ENCODE measurements around the gene VASH1.
"Not testable (repeated sequence)": the region's sequence is repeated elsewhere in the genome, so short reads cannot be mapped to it uniquely, and the experiment has no call there.

Gene VASH1

GRCh38 chr14:76761136-76761959, at the start of gene VASH1:
Gene VASH1, plus strand, starts transcription at chr14:76761468. Its CDS starts 1,354 bp downstream, at chr14:76762822.
- peak; percentile 61 for DNase-seq

- DNase-seq: no peak
Measured at GRCh38 chr14:76713121-76713520, 48.1 kb upstream of the VASH1 start.

GRCh38 chr14:76714470-76714869, 46.8 kb upstream of the VASH1 start:
- no peak for DNase-seq

GRCh38 chr14:76715101-76715500, 46.2 kb upstream of the VASH1 start:
- peak; percentile 7 for DNase-seq

- peak; percentile 98 for DNase-seq
Measured at GRCh38 chr14:76715511-76716081, 45.7 kb upstream of the VASH1 start.

GRCh38 chr14:76716285-76716684, 45.0 kb upstream of the VASH1 start:
- peak; percentile 62 for DNase-seq

GRCh38 chr14:76717508-76718290, 43.6 kb upstream of the VASH1 start:
- peak; percentile 5 for DNase-seq

GRCh38 chr14:76718306-76719040, 42.8 kb upstream of the VASH1 start:
- no peak for DNase-seq

GRCh38 chr14:76719666-76720065, 41.6 kb upstream of the VASH1 start:
- DNase-seq: no peak

- DNase-seq: peak; percentile 56
Measured at GRCh38 chr14:76720382-76720813, 40.9 kb upstream of the VASH1 start.

GRCh38 chr14:76721506-76721905, 39.8 kb upstream of the VASH1 start:
- not testable (repeated sequence) for DNase-seq

GRCh38 chr14:76724651-76725550, 36.4 kb upstream of the VASH1 start:
- DNase-seq: peak; percentile 46

- no peak for DNase-seq
Measured at GRCh38 chr14:76726551-76726970, 34.7 kb upstream of the VASH1 start.

GRCh38 chr14:76727384-76727783, 33.9 kb upstream of the VASH1 start:
- DNase-seq: no peak

- no peak for DNase-seq
Measured at GRCh38 chr14:76727901-76728300, 33.4 kb upstream of the VASH1 start.

- no peak for DNase-seq
Measured at GRCh38 chr14:76729258-76729657, 32.0 kb upstream of the VASH1 start.

GRCh38 chr14:76729953-76730505, 31.2 kb upstream of the VASH1 start:
- DNase-seq: no peak

- DNase-seq: not testable (repeated sequence)
Measured at GRCh38 chr14:76734501-76734900, 26.8 kb upstream of the VASH1 start.

- no peak for DNase-seq
Measured at GRCh38 chr14:76736514-76736913, 24.8 kb upstream of the VASH1 start.

GRCh38 chr14:76741074-76741473, 20.2 kb upstream of the VASH1 start:
- DNase-seq: no peak

GRCh38 chr14:76742185-76742584, 19.1 kb upstream of the VASH1 start:
- no peak for DNase-seq
